ENCODE measurements around the gene MCAT. TPM values are rescaled to one million over a fixed set of nuclear protein-coding genes. Genes with fewer than 3 reads are reported as not detected.

MCAT gene
- 16.9 and 18.2 TPM in 2 replicates for total RNA-seq

GRCh38 chr22:43142880-43143562, at the start of gene MCAT:
MCAT (minus strand) TSS chr22:43143398; CDS start chr22:43143348, 50 bp downstream.

GRCh38 chr22:43186272-43187170, 43.3 kb upstream of the MCAT start, which contains the start of gene TTLL12:
TTLL12 (minus strand) TSS chr22:43187134; CDS start chr22:43187069, 65 bp downstream.

GRCh38 chr22:43151251-43152002, 8.2 kb upstream of the MCAT start, which contains the start of gene TSPO:
TSPO (plus strand) TSS chr22:43151559; CDS start chr22:43159239, 7,680 bp downstream.

GRCh38 chr22:43110444-43110926, 32.7 kb downstream of the MCAT start, which contains the start of gene BIK:
BIK (plus strand) TSS chr22:43110750; CDS start chr22:43124023, 13,273 bp downstream.

GRCh38 chr22:43088984-43089717, 54.0 kb downstream of the MCAT start, which contains the start of gene TTLL1:
TTLL1 (minus strand) TSS chr22:43089391; CDS start chr22:43075586, 13,805 bp downstream.

Other genes with a start within 250 kb of the MCAT start
- gene PACSIN2, start 128.2 kb downstream of the MCAT start, total RNA-seq: 51.3 and 60.3 TPM in 2 replicates
- 10.0 and 12.7 TPM in 2 replicates for gene TTLL1, start 54.0 kb downstream of the MCAT start, total RNA-seq
- 1.1 and 1.3 TPM in 2 replicates for gene BIK, start 32.6 kb downstream of the MCAT start, total RNA-seq
- gene TSPO, start 8.2 kb upstream of the MCAT start, total RNA-seq: 359 and 510 TPM in 2 replicates
- 28.3 and 32.2 TPM in 2 replicates for gene TTLL12, start 43.7 kb upstream of the MCAT start, total RNA-seq
- gene SCUBE1, start 200.0 kb upstream of the MCAT start, total RNA-seq: under 0.01 TPM in 1 of 2 replicates, not detected in the other

All from epithelial cell of umbilical artery (primary cell).